GM19467 (cell line): ENCODE measurements around the gene DCTN1.

Source experiments
- ATAC-seq: cut with Tn5 transposase; IDR thresholded peaks from one replicate; pipeline ENCODE4 v1.9.1; 2021; ENCODE audit warnings: mild to moderate bottlenecking, moderate library complexity; ENCODE audit not compliant: unreplicated experiment

Gene DCTN1

GRCh38 chr2:74414441-74414840 lies 34.3 kb upstream of the DCTN1 start:
- ATAC-seq = no peak

GRCh38 chr2:74413001-74413698 lies 33.0 kb upstream of the DCTN1 start:
- no peak for ATAC-seq

- no peak for ATAC-seq
These were observed 27.6 kb upstream of the DCTN1 start for GRCh38 chr2:74407682-74408081.

GRCh38 chr2:74406035-74406434 lies 25.9 kb upstream of the DCTN1 start:
- ATAC-seq = no peak

DNA sequence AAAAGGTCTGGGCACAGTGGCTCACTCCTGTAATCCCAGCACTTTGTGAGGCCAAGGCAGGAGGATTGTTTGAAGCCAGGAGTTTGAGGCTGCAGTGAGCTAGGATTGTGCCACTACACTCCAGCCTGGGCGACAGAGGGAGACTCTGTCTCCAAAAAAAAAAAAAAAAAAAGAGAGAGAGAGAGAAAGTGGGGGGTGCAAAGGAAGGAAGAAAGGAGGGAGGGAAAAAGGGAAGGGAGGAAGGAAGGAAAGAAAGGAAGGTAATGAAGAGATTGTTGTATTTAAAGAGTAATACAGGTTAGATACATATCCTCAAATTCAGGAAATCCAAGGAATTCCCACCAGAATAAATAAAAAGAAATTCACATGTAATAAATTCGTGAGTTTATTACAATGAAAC lies 21.8 kb upstream of the DCTN1 start:
- no peak for ATAC-seq

GRCh38 chr2:74399785-74400184 lies 19.7 kb upstream of the DCTN1 start:
- no peak for ATAC-seq

GRCh38 chr2:74396149-74396548 lies 16.0 kb upstream of the DCTN1 start:
- no peak for ATAC-seq

- ATAC-seq = no peak
These were observed 13.4 kb upstream of the DCTN1 start for GRCh38 chr2:74393525-74393924.

GRCh38 chr2:74392449-74392743 lies 12.3 kb upstream of the DCTN1 start:
- ATAC-seq = no peak

DNA sequence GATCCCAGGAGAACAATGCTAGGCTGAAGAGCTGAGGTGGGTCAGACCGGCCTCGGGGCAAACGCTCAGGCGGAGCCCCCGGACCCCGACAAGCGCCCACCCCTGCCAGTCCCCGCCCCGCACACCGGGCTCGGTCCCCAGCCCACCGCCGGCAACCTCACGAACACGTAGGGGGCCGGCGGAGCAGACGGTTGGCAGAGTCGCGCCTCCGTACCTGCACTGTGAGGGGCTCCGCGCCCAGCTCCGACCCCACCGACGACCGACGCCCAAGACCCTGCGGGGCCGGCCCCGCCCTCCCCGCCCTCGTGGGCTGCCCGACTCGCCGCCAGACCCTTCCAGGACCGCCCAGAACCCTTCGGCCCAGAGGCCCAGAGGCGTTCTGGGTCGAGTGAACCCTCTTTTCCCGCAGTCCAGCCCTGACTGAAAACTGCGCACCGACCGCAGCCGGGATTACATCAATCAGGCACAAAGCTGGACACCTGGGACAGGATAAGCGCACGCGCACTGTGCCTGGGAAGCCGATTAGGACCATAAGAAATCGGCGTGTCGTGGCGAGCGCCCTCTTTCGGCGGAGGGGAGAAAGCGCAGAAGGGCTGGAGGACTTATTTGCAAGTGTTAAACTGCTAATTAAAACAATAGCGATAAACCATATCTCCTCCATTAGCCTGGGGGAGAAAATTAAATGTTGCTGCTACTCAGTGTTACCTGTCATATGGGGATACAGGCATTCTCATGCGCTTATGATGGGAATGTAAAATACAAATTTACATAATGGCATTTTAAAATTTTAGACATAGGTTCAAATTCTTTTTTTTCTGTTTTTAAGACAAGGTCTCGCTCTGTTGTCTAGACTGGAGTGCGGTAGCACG lies 11.7 kb upstream of the DCTN1 start:
- ATAC-seq = peak; percentile 56

DNA sequence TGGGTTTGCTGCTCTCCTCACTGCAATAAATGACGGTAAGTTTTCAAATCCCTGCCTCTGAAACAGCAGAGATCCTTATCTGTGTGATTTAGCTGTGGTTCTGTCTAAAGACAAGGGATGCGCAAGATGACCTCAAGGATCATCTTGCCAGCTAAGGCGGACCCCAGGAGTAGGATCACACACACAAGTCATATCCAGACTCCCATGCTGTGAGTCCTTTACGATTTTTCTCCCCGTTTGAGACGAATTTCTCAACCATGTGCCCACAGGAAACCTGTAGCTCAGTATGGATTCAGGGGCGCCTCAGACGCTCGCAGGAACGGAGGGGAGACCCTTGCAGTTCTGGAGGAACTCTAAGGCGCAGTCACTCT lies 11.1 kb upstream of the DCTN1 start:
- peak; percentile 21 for ATAC-seq

- ATAC-seq = no peak
These were observed 10.5 kb upstream of the DCTN1 start for GRCh38 chr2:74390606-74391005.

DNA sequence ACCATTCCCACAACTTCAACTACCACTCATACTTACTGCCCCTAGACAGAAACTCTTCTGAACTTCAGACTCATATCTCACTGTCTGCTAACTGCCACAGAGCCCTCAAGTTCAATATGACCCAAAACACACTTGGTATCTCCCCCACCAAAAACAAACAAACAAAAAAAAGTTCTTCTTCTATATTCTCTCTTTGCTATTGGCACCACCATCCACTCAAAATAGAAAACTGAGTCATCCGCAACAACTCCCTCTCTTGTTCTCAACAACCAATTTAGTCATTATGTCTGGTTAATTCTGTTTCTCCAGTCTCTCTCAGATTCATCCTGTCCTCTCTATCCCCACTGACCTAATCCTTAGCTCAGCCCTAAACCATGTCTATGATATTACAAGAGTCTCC lies 7.2 kb upstream of the DCTN1 start:
- no peak for ATAC-seq

- no peak for ATAC-seq
These were observed 5.3 kb upstream of the DCTN1 start for GRCh38 chr2:74385396-74385795.

GRCh38 chr2:74384051-74384450 lies 3.9 kb upstream of the DCTN1 start:
- ATAC-seq = no peak

GRCh38 chr2:74383254-74383653 lies 3.1 kb upstream of the DCTN1 start:
- no peak for ATAC-seq

- ATAC-seq = no peak
These were observed 1.6 kb upstream of the DCTN1 start for GRCh38 chr2:74381751-74382150.

GRCh38 chr2:74378007-74378406 lies 2.1 kb downstream of the DCTN1 start:
- ATAC-seq = no peak

DNA sequence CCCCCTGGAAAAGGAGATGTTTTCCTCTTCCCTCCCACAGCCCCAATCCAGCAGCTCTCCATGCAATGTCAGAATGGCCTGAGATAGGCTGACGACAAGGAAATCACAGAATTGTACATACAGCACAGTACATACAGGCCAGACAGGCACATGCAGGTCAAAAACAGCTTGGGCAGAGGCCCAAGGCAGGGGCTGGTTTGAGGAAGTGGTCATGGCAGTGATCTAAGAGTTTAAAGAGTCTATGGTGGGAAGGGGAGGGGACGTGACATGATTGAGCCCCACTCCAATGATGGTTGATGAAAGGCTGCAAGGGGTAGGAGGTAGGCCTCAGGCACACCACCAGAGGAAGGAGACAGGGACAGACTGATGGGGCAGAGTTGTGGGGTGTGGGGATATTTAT lies 4.3 kb downstream of the DCTN1 start:
- ATAC-seq = no peak

GRCh38 chr2:74374509-74375205 lies 5.5 kb downstream of the DCTN1 start:
- no peak for ATAC-seq

GRCh38 chr2:74373985-74374384 lies 6.1 kb downstream of the DCTN1 start:
- ATAC-seq = no peak

- no peak for ATAC-seq
These were observed 6.9 kb downstream of the DCTN1 start for GRCh38 chr2:74373221-74373676.
